Transverse colon (tissue), 4 donors: ENCODE data around the gene SLC2A1. TPM values are rescaled to one million over a fixed set of nuclear protein-coding genes. Genes with fewer than 3 reads are reported as not detected.

Source experiments
- DNase-seq: peaks from one replicate; pipeline ENCODE4 v3.0.0-alpha.2; 2019
- H3K27ac ChIP-seq, 4 donors: fragments of 200-600 bp; sonication (generic); 2 replicates each; pipeline ENCODE4 v1.5.1; 2016 to 2018; ENCODE audit warnings: inconsistent platforms in 4 of 4
- H3K27me3 ChIP-seq: fragments of 200-600 bp; sonication (generic); 2 replicates; pipeline ENCODE4 v1.5.1; 2017; ENCODE audit warnings: inconsistent platforms
- H3K36me3 ChIP-seq, 4 donors: fragments of 200-600 bp; sonication (generic); 2 replicates each; pipeline ENCODE4 v1.5.1; 2017 to 2019; ENCODE audit warnings: inconsistent platforms in 4 of 4
- H3K4me1 ChIP-seq, 4 donors: fragments of 200-600 bp; sonication (generic); 2 replicates each; pipeline ENCODE4 v1.5.1; 2017 to 2020; ENCODE audit warnings: inconsistent platforms in 4 of 4
- H3K4me3 ChIP-seq, 4 donors: fragments of 200-600 bp; sonication (generic); 1 replicate in 1 of 4; 2 replicates in 3 of 4; pipeline versions ENCODE4 v1.5.1 to v1.6.1; 2017 to 2019; ENCODE audit warnings: inconsistent platforms in 4 of 4
- H3K9me3 ChIP-seq, 2 donors: fragments of 200-600 bp; sonication (generic); 2 replicates each; pipeline ENCODE4 v1.5.1; 2017 to 2019; ENCODE audit warnings: inconsistent platforms in 2 of 2
- EP300 ChIP-seq: sonication (generic); formaldehyde crosslinking; IDR thresholded peaks from one replicate; pipeline ENCODE4 v1.6.1; 2017; ENCODE audit warnings: antibody characterized with exemption, low read depth
- POLR2A ChIP-seq: fragments of 450-650 bp; IDR thresholded peaks from one replicate; pipeline ENCODE4 v1.6.1; 2016; ENCODE audit warnings: antibody characterized with exemption, mild to moderate bottlenecking, moderate library complexity
- POLR2AphosphoS5 ChIP-seq, 3 donors: sonication (generic); formaldehyde crosslinking; IDR thresholded peaks; one replicate each; pipeline ENCODE4 v1.6.1; 2016; ENCODE audit warnings: antibody characterized with exemption in 3 of 3
- WGBS, 2 donors: methylation state at CpG; one replicate each; pipeline ENCODE4 v1.1.5; 2018; ENCODE audit warnings: low coverage in 1 of 2; 5-methylcytosine and 5-hydroxymethylcytosine counted together
- in situ Hi-C, 4 donors: fragments of 200-750 bp; cut with MboI; loops; one replicate each; pipeline versions ENCODE4 v1.15.0 to v1.15.1; 2017; ENCODE audit warnings: low sequenced_read_pairs in 3 of 4, low pct_ligation_motif_present in 1 of 4, low pct_unique_long_range_greater_than_20kb in 1 of 4
- intact Hi-C: fragments of 100-400 bp; cut with DNase I; formaldehyde crosslinking; loops from one replicate; pipeline ENCODE4 v1.15.1; 2023; ENCODE audit warnings: low total_unique reads
- total RNA-seq, 4 donors: library from RNA; depleted of rRNA; stranded (reverse); fragments of >200 nt; gene quantifications; one replicate each; pipeline ENCODE4 v1.1.0, GENCODE V29; 2016
- TF ChIP-seq, protein P1 (sequence below), 5 experiments: fragments of 200-600 bp in 3 of 5; fragments of 450-650 bp in 2 of 5; sonication (generic) in 3 of 5; IDR thresholded peaks; 1 replicate in 2 of 5; 2 replicates in 3 of 5; pipeline ENCODE4 v1.5.1; 2016 to 2017; ENCODE audit warnings: antibody characterized with exemption in 5 of 5, inconsistent platforms in 3 of 5, mild to moderate bottlenecking in 2 of 5, moderate library complexity in 1 of 5

The SLC2A1 gene
- total RNA-seq, 4 donors from 2014 or later = 37.2 to 98.9 (median 69.1) TPM

DNA sequence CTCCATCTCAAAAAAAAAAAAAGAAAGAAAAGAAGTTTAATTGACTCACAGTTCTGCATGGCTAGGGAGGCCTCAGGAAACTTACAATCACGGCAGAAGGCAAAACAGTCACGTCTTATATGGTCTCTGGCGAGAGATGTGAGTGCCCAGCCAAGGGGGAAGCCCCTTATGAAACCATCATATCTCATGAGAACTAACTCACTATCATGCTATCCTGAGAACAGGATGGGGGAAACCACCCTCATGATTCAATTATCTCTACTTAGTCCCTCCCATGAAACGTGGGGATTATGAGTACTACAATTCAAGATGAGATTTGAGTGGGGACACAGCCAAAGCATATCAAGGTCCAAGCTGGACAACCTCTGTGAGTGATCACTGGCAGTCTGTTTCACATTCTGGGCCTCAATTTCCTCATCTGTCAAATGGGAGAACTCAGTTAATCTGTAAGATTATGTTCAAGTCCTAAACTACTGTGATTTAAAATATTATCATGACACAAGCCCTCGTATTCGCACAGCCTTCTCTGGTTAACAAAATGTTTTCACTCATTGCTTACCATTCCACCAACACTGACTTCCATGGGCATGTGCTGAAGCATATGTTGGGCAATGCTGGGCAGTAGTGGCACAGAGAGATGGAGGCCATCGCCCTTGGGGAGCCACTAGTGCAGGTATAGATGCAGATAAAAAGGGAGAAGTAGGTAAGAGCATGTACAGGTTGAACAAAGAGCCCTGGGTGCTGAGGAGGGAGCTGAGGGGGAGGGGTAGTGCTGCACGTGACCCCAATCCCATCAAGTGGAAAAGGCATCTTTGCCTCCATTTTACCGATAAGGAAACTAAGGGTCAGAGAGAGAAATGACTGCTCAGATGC, 46.2 kb upstream of the SLC2A1 start:
- in situ Hi-C loops (no loop called here), intact Hi-C loops (no loop called here)
- Histone ChIP-seq H3K4me3 (no peak overlapping the region), H3K36me3 (no peaks in the 10 kb centered on the region), H3K27me3 (peaks cover 35% of the 10 kb centered on the region), H3K27ac (no peak overlapping the region), H3K9me3 (no peaks in the 10 kb centered on the region), H3K4me1 (no peaks in the 10 kb centered on the region)
- WGBS, 2 donors = 72 to 84% methylated on average over 8 to 9 of the region's 9 CpGs
- no peak for DNase-seq
- TF ChIP-seq POLR2AphosphoS5 (IDR thresholded peaks at IDR 0.05) (no peak), POLR2A (no peak), EP300 (no peak)
- TF ChIP-seq, protein P1, sequence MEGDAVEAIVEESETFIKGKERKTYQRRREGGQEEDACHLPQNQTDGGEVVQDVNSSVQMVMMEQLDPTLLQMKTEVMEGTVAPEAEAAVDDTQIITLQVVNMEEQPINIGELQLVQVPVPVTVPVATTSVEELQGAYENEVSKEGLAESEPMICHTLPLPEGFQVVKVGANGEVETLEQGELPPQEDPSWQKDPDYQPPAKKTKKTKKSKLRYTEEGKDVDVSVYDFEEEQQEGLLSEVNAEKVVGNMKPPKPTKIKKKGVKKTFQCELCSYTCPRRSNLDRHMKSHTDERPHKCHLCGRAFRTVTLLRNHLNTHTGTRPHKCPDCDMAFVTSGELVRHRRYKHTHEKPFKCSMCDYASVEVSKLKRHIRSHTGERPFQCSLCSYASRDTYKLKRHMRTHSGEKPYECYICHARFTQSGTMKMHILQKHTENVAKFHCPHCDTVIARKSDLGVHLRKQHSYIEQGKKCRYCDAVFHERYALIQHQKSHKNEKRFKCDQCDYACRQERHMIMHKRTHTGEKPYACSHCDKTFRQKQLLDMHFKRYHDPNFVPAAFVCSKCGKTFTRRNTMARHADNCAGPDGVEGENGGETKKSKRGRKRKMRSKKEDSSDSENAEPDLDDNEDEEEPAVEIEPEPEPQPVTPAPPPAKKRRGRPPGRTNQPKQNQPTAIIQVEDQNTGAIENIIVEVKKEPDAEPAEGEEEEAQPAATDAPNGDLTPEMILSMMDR (IDR thresholded peaks at IDR 0.05) = no peak

- Histone ChIP-seq H3K27me3 (peaks cover 24% of the 10 kb centered on the region), H3K9me3 (no peaks in the 10 kb centered on the region), H3K4me3 (no peak overlapping the region), H3K4me1 (no peaks in the 10 kb centered on the region), H3K27ac (no peak overlapping the region), H3K36me3 (no peaks in the 10 kb centered on the region)
- 50% methylated on average over 1 of the region's 1 CpG; no CpG with 5 or more reads in 1 of the 2 donors for WGBS, 2 donors
- TF ChIP-seq, protein P1 (IDR thresholded peaks at IDR 0.05) = no peak
- TF ChIP-seq EP300 = no peak
- no peak for TF ChIP-seq POLR2AphosphoS5 (IDR thresholded peaks at IDR 0.05)
- TF ChIP-seq POLR2A = no peak
- intact Hi-C loops (no loop called here), in situ Hi-C loops (no loop called here)
- DNase-seq = no peak
These were observed 44.1 kb upstream of the SLC2A1 start for GRCh38 chr1:43002766-43003165.

GRCh38 chr1:43002116-43002515, 43.4 kb upstream of the SLC2A1 start:
- Histone ChIP-seq H3K4me1 (no peaks in the 10 kb centered on the region), H3K27ac (no peak overlapping the region), H3K27me3 (peaks cover 18% of the 10 kb centered on the region), H3K9me3 (no peaks in the 10 kb centered on the region), H3K4me3 (no peak overlapping the region), H3K36me3 (no peaks in the 10 kb centered on the region)
- TF ChIP-seq POLR2A (no peak), POLR2AphosphoS5 (IDR thresholded peaks at IDR 0.05) (no peak), EP300 (no peak)
- TF ChIP-seq, protein P1 (IDR thresholded peaks at IDR 0.05) = no peak
- in situ Hi-C loops = no loop called here
- intact Hi-C loops = no loop called here
- DNase-seq = no peak
- 33 to 53% methylated on average over 2 to 4 of the region's 4 CpGs for WGBS, 2 donors

DNA sequence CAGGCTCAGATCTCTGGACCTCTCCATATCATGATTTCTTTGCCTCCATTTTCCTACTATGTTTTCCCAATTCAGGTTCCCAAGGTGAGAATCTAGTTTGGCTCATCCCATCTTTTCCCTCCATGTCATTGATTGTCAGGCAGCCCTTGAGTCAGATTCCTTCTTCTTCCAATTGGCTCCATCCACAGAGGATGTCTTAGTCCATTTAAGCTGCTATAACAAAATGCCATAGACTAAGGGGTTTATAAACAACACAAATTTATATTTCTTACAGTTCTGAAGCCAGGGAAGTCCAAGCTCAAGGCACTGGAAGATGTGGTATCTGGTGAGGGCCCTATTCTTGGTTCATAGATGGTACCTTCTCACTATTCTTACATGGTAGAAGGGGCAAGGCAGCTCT, 42.8 kb upstream of the SLC2A1 start:
- no peak for DNase-seq
- no peaks in the 10 kb centered on the region for H3K9me3 ChIP-seq
- H3K4me3 ChIP-seq = no peak overlapping the region
- H3K36me3 ChIP-seq = no peaks in the 10 kb centered on the region
- H3K27ac ChIP-seq = no peak overlapping the region
- peaks cover 11% of the 10 kb centered on the region for H3K27me3 ChIP-seq
- TF ChIP-seq POLR2A (no peak), EP300 (no peak), POLR2AphosphoS5 (IDR thresholded peaks at IDR 0.05) (no peak)
- TF ChIP-seq, protein P1 (IDR thresholded peaks at IDR 0.05) = no peak
- H3K4me1 ChIP-seq = no peaks in the 10 kb centered on the region
- in situ Hi-C loops (no loop called here), intact Hi-C loops (no loop called here)
